CD4-positive, CD25-positive, alpha-beta regulatory T cell (primary cell): ENCODE results near the gene SLX4. TPM values are rescaled to one million over a fixed set of nuclear protein-coding genes. Genes with fewer than 3 reads are reported as not detected.

Source experiments
- ATAC-seq, 2 donors: fragments of 150-1000 bp; cut with Tn5 transposase; one replicate each; pipeline ENCODE4 v1.10.0; 2021; ENCODE audit warnings: low read depth in 2 of 2, moderate number of reproducible peaks in 2 of 2, moderate library complexity in 1 of 2
- DNase-seq, 3 donors: peaks; one replicate each; pipeline versions ENCODE4 v3.0.0 to v3.0.0-alpha.2; 2012 to 2022; ENCODE audit warnings: mixed read lengths in 1 of 3
- H3K27ac ChIP-seq: one replicate; pipeline ENCODE4 v1.7.0; 2013; ENCODE audit warnings: mild to moderate bottlenecking, low read length; ENCODE audit not compliant: insufficient read depth, poor library complexity, severe bottlenecking
- H3K27me3 ChIP-seq: one replicate; pipeline ENCODE4 v1.7.0; 2013; ENCODE audit warnings: low read length; ENCODE audit not compliant: control insufficient read depth, insufficient read depth
- H3K36me3 ChIP-seq: one replicate; pipeline ENCODE4 v1.7.0; 2013; ENCODE audit warnings: mild to moderate bottlenecking, low read length, moderate library complexity; ENCODE audit not compliant: control insufficient read depth, insufficient read depth
- H3K4me1 ChIP-seq: 2 replicates; pipeline ENCODE4 v1.7.0; 2013; ENCODE audit warnings: mild to moderate bottlenecking, low read length; ENCODE audit not compliant: insufficient read depth, control insufficient read depth, poor library complexity, severe bottlenecking
- H3K4me3 ChIP-seq: one replicate; pipeline ENCODE4 v1.7.0; 2013; ENCODE audit warnings: low read depth, mild to moderate bottlenecking, low read length, moderate library complexity
- H3K9me3 ChIP-seq, 2 experiments: 1 replicate in 1 of 2; 2 replicates in 1 of 2; pipeline ENCODE4 v1.7.0; 2013; ENCODE audit warnings: low read length in 2 of 2, mild to moderate bottlenecking in 1 of 2, moderate library complexity in 1 of 2; ENCODE audit not compliant: control insufficient read depth in 2 of 2
- H3K27ac Mint-ChIP-seq, 3 donors: one replicate each; pipeline ENCODE4 v1.8.0; 2020 to 2022; ENCODE audit warnings: mild to moderate bottlenecking in 3 of 3, mixed read lengths in 3 of 3, moderate library complexity in 2 of 3
- H3K27me3 Mint-ChIP-seq: one replicate; pipeline ENCODE4 v1.8.0; 2022; ENCODE audit warnings: mild to moderate bottlenecking, mixed read lengths
- H3K36me3 Mint-ChIP-seq: one replicate; pipeline ENCODE4 v1.8.0; 2020; ENCODE audit warnings: mixed read lengths
- H3K4me1 Mint-ChIP-seq, 4 donors: one replicate each; pipeline ENCODE4 v1.8.0; 2020 to 2022; ENCODE audit warnings: mixed read lengths in 4 of 4, mild to moderate bottlenecking in 1 of 4
- H3K4me3 Mint-ChIP-seq, 4 donors: one replicate each; pipeline ENCODE4 v1.8.0; 2020 to 2022; ENCODE audit warnings: mild to moderate bottlenecking in 4 of 4, mixed read lengths in 4 of 4, moderate library complexity in 3 of 4
- H3K9me3 Mint-ChIP-seq, 7 donors: one replicate each; pipeline ENCODE4 v1.8.0; 2020 to 2022; ENCODE audit warnings: mixed read lengths in 7 of 7, mild to moderate bottlenecking in 3 of 7, moderate library complexity in 2 of 7
- polyA plus RNA-seq, 4 donors: library from polyadenylated mRNA; unstranded; fragments of 300-500 nt; fragmentation: Illumina TruSeq; gene quantifications; one replicate each; pipeline ENCODE4 v1.2.3, GENCODE V29; 2021
- total RNA-seq: library from RNA; stranded (reverse); gene quantifications from one replicate; pipeline ENCODE4 v1.2.3, GENCODE V29; 2022

SLX4 gene
- total and polyA plus RNA-seq, 5 donors from 2014 or later: 0.24 to 5.4 (median 0.46) TPM

GRCh38 chr16:3654249-3654991, 43.0 kb upstream of the SLX4 start, which contains the start of gene DNASE1:
Gene DNASE1 (plus strand): TSS chr16:3654691. CDS start chr16:3655374, 683 bp downstream.
- no peak within 1 kb of the TSS for H3K4me3 Mint-ChIP-seq
- H3K27ac Mint-ChIP-seq: peak within 1 kb of the TSS in 2 of 3 donors; percentile 15 to 51
- peaks cover 22% of the 10 kb centered on the region for H3K36me3 Mint-ChIP-seq
- ATAC-seq: peak; percentile 62 to 74
- H3K9me3 Mint-ChIP-seq: no peaks in the 10 kb centered on the region
- H3K27ac ChIP-seq: no peak within 1 kb of the TSS
- no peaks in the 10 kb centered on the region for H3K27me3 ChIP-seq
- H3K27me3 Mint-ChIP-seq: no peaks in the 10 kb centered on the region
- peaks cover 41% of the 10 kb centered on the region for H3K36me3 ChIP-seq
- peak; percentile 31 to 67 (median 43) for DNase-seq
- no peak within 1 kb of the TSS for H3K4me3 ChIP-seq
- no peaks in the 10 kb centered on the region for H3K9me3 ChIP-seq
- H3K4me1 ChIP-seq: no peaks in the 10 kb centered on the region
- peaks cover 0 to 2% (median under 1%) of the 10 kb centered on the region in 4 donors for H3K4me1 Mint-ChIP-seq

DNA sequence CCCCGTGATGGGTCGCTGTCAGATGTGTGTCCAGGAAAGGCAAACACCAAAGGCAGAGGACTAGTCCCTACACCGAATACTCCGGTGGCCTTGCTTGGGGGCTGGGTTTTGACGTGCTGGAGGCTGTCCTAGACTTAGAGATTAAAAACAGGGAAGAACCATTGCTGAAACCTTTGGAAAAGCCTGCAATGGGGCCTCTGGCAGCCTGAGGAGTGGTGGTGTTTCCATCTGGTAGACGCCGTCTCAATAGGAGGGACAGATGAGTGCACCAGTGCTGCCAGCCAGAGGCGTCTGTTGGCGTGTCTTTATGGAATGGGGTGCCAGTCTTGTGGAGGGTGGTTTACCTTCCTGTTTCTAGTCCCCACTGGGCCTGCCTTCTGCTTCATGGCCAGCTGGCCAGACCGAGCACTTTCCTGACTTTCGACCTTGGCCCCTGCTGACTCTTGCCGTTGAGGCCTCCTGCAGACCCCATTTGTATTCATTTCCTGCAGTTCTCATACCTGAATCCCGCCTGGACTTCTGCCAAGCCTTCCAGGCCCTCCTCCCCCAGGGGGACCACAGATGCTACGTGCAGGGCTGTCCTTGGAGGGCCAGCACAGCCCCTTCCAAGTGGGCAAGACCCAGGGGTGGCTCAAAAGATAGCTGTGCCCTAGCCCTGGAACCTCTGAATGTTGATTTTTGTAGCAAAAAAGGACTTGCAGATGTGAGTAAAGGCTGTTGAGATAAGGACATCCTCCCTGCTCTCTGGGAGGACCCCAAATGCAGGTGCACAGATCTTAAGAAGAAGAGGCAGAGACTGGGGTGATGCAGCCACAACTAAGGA, 41.2 kb upstream of the SLX4 start:
- no peak overlapping the region for H3K27ac ChIP-seq
- Mint-ChIP-seq H3K36me3 (peaks cover 16% of the 10 kb centered on the region), H3K27ac (no peak overlapping the region), H3K4me3 (no peak overlapping the region), H3K4me1 (peaks cover 0 to 6% (median 1%) of the 10 kb centered on the region in 4 donors), H3K9me3 (no peaks in the 10 kb centered on the region), H3K27me3 (no peaks in the 10 kb centered on the region)
- no peaks in the 10 kb centered on the region for H3K4me1 ChIP-seq
- H3K9me3 ChIP-seq: no peaks in the 10 kb centered on the region
- ATAC-seq: no peak
- DNase-seq: no peak
- H3K36me3 ChIP-seq: peaks cover 25% of the 10 kb centered on the region
- no peaks in the 10 kb centered on the region for H3K27me3 ChIP-seq
- no peak overlapping the region for H3K4me3 ChIP-seq

- Mint-ChIP-seq H3K9me3 (no peaks in the 10 kb centered on the region), H3K4me3 (no peak overlapping the region), H3K36me3 (peaks cover 10% of the 10 kb centered on the region), H3K27me3 (no peaks in the 10 kb centered on the region), H3K4me1 (peaks cover 0 to 6% (median 1%) of the 10 kb centered on the region in 4 donors), H3K27ac (peak overlapping the region in 1 of 3 donors; percentile 53)
- ATAC-seq (no peak), DNase-seq (no peak)
- Histone ChIP-seq H3K36me3 (peaks cover 17% of the 10 kb centered on the region), H3K4me3 (no peak overlapping the region), H3K9me3 (no peaks in the 10 kb centered on the region), H3K27me3 (no peaks in the 10 kb centered on the region), H3K27ac (no peak overlapping the region), H3K4me1 (no peaks in the 10 kb centered on the region)
Observed at GRCh38 chr16:3651461-3652372, 40.3 kb upstream of the SLX4 start.

DNA sequence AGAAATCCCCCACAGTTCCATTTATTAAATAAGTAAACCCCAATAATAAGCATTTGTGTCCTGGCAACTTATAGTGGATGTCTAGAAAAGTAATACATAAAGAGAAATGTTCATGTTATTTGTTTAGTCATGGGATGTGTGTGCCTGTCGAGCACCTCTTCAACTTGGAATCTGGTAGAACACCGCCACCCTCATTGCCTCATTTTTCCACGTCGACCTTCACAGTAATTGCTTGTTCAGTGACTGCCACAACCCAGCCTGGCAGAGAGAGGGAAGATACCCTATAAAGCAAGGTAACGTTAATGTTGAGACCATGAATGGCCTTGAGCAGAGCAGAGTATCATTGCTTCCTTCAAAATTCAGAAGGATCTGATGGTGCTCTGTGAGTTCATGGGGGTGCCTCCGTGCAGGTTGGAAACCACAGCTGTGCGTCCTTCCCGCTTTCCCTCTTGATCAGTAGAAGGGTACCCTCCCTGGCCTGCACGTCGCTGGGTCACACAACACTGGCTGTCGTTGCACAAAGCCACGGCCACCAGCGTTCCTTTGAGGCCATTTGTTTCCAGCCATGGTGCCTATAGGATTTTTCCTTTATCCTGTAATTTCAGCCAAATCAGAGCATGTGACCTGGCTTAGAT, 39.3 kb upstream of the SLX4 start:
- no peak for DNase-seq

GRCh38 chr16:3646348-3646920, 35.0 kb upstream of the SLX4 start:
- peak overlapping the region in 2 of 3 donors; percentile 46 to 92 for H3K27ac Mint-ChIP-seq
- H3K36me3 Mint-ChIP-seq: peaks cover 9% of the 10 kb centered on the region
- no peak for ATAC-seq
- no peaks in the 10 kb centered on the region for H3K9me3 ChIP-seq
- H3K9me3 Mint-ChIP-seq: no peaks in the 10 kb centered on the region
- H3K4me1 ChIP-seq: peaks cover 3% of the 10 kb centered on the region
- no peak for DNase-seq
- H3K4me3 ChIP-seq: no peak overlapping the region
- H3K4me1 Mint-ChIP-seq: peaks cover 0 to 6% (median 0%) of the 10 kb centered on the region in 4 donors
- no peak overlapping the region for H3K27ac ChIP-seq
- no peaks in the 10 kb centered on the region for H3K27me3 Mint-ChIP-seq
- peaks cover 28% of the 10 kb centered on the region for H3K36me3 ChIP-seq
- no peaks in the 10 kb centered on the region for H3K27me3 ChIP-seq
- H3K4me3 Mint-ChIP-seq: no peak overlapping the region

More for the DNA sequence above, 39.3 kb upstream of the SLX4 start:
- H3K27ac Mint-ChIP-seq: peak overlapping the region in 1 of 3 donors; percentile 55
- Histone ChIP-seq H3K4me1 (no peaks in the 10 kb centered on the region), H3K9me3 (no peaks in the 10 kb centered on the region), H3K27ac (no peak overlapping the region), H3K36me3 (peaks cover 15% of the 10 kb centered on the region), H3K27me3 (no peaks in the 10 kb centered on the region), H3K4me3 (no peak overlapping the region)
- H3K4me1 Mint-ChIP-seq: peaks cover 0 to 6% (median 1%) of the 10 kb centered on the region in 4 donors
- H3K4me3 Mint-ChIP-seq: no peak overlapping the region
- H3K9me3 Mint-ChIP-seq: no peaks in the 10 kb centered on the region
- no peak for ATAC-seq
- peaks cover 13% of the 10 kb centered on the region for H3K36me3 Mint-ChIP-seq
- H3K27me3 Mint-ChIP-seq: no peaks in the 10 kb centered on the region

DNA sequence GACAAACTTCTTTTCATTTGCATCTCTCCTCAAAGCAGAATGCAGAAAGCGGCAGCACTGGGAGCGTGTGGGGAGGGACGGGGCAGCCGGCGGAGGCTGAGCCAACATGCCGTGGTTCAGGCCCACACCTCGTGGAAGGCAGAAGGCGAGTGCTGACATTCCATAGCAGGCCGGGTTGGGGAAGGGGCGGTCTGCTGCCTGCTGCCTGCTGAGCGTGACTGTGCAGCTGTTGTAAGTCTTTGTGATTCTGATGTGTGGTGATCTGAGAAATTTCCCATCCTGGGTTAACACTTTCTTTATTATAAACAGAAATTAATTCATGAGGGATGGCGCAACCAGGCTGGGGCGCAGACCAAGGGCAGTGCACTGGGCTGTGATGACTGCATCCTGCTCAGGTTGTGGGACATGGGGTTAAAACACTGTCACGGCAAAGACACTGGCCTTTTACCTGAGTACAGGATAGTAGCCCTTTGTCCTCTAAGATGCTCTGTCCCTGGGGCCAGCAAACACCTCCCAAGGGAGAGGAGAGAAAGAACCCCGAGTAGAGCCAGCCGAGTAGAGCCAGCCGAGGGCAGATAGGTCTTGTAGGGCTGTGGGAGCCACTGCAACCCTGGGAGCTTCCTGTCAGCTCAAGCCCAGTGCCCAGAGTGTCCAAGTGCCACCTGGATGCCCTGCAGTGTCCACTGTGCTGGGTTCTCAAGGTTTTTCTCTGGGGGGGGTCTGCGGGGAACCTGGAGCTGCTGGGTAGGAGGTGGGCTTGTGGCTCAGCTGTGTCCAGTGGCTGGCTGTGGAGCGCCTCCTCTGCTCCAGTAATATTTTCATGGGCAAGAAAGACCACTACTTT, 34.3 kb upstream of the SLX4 start:
- DNase-seq (no peak), ATAC-seq (no peak)
- Histone ChIP-seq H3K27me3 (no peaks in the 10 kb centered on the region), H3K9me3 (no peaks in the 10 kb centered on the region), H3K4me1 (peaks cover 4% of the 10 kb centered on the region), H3K27ac (no peak overlapping the region), H3K4me3 (no peak overlapping the region), H3K36me3 (peaks cover 28% of the 10 kb centered on the region)
- Mint-ChIP-seq H3K27me3 (no peaks in the 10 kb centered on the region), H3K4me3 (no peak overlapping the region), H3K4me1 (peaks cover 0 to 6% (median 0%) of the 10 kb centered on the region in 4 donors), H3K36me3 (peaks cover 9% of the 10 kb centered on the region), H3K9me3 (no peaks in the 10 kb centered on the region), H3K27ac (peak overlapping the region in 2 of 3 donors; percentile 41 to 46)
